NOMO-1 treated with DMSO at 0.1 percent for 48 hours (cell line): ENCODE data around the gene JAKMIP3.

Experiments
- DNase-seq: peaks from one replicate; lab custom pipeline; 2025; ENCODE audit not compliant: unreplicated experiment; lab: John Stamatoyannopoulos, UW

JAKMIP3 gene

GRCh38 chr10:132097609-132098377, 32.0 kb downstream of the JAKMIP3 start:
- DNase-seq = no peak

GRCh38 chr10:132098539-132099388, 33.0 kb downstream of the JAKMIP3 start:
- DNase-seq = no peak

GRCh38 chr10:132099389-132100090, 33.8 kb downstream of the JAKMIP3 start:
- no peak for DNase-seq

GRCh38 chr10:132100091-132100481, 34.3 kb downstream of the JAKMIP3 start:
- no peak for DNase-seq

GRCh38 chr10:132100556-132101349, 35.0 kb downstream of the JAKMIP3 start:
- DNase-seq = no peak

- no peak for DNase-seq
Measured at GRCh38 chr10:132101529-132101928, 35.8 kb downstream of the JAKMIP3 start.

- DNase-seq = no peak
Measured at GRCh38 chr10:132102071-132102716, 36.4 kb downstream of the JAKMIP3 start.

- DNase-seq = no peak
Measured at GRCh38 chr10:132102717-132103110, 37.0 kb downstream of the JAKMIP3 start.

GRCh38 chr10:132103116-132103910, 37.6 kb downstream of the JAKMIP3 start:
- no peak for DNase-seq

- DNase-seq = no peak
Measured at GRCh38 chr10:132104062-132104461, 38.3 kb downstream of the JAKMIP3 start.

GRCh38 chr10:132104471-132105301, 38.9 kb downstream of the JAKMIP3 start:
- no peak for DNase-seq

- no peak for DNase-seq
Measured at GRCh38 chr10:132105302-132105995, 39.7 kb downstream of the JAKMIP3 start.

- no peak for DNase-seq
Measured at GRCh38 chr10:132106431-132106830, 40.7 kb downstream of the JAKMIP3 start.

GRCh38 chr10:132107186-132107948, 41.6 kb downstream of the JAKMIP3 start:
- no peak for DNase-seq

- DNase-seq = no peak
Measured at GRCh38 chr10:132107949-132108877, 42.5 kb downstream of the JAKMIP3 start.
